Type B pancreatic cell (in vitro differentiated cells): ENCODE measurements around the gene FIGNL1. TPM values are rescaled to one million over a fixed set of nuclear protein-coding genes. Genes with fewer than 3 reads are reported as not detected.

Experiments
- DNase-seq: peaks from one replicate; pipeline ENCODE4 v3.0.0; 2021; ENCODE audit warnings: mixed read lengths; ENCODE audit not compliant: unreplicated experiment; ENCODE audit errors: extremely low spot score
- H3K27ac Mint-ChIP-seq: 2 replicates; pipeline ENCODE4 v1.8.0; 2021; ENCODE audit warnings: mild to moderate bottlenecking, mixed read lengths
- H3K27me3 Mint-ChIP-seq: 2 replicates; pipeline ENCODE4 v1.8.0; 2021; ENCODE audit warnings: mixed read lengths
- H3K36me3 Mint-ChIP-seq: 2 replicates; pipeline ENCODE4 v1.8.0; 2021; ENCODE audit warnings: mixed read lengths
- H3K4me1 Mint-ChIP-seq: one replicate; pipeline ENCODE4 v1.8.0; 2021; ENCODE audit warnings: mixed read lengths; ENCODE audit not compliant: unreplicated experiment
- H3K4me3 Mint-ChIP-seq: 2 replicates; pipeline ENCODE4 v1.8.0; 2021; ENCODE audit warnings: mild to moderate bottlenecking, mixed read lengths
- H3K9me3 Mint-ChIP-seq: 2 replicates; pipeline ENCODE4 v1.8.0; 2021; ENCODE audit warnings: mixed read lengths
- CTCF ChIP-seq: fragments of 200-600 bp; sonication (generic); conservative IDR thresholded peaks from 2 replicates; pipeline ENCODE4 v1.5.0; 2021; ENCODE audit warnings: antibody characterized with exemption, mild to moderate bottlenecking
- total RNA-seq: library from RNA; stranded (reverse); gene quantifications from 2 replicates; pipeline ENCODE4 v1.2.1, GENCODE V29; 2021; ENCODE audit warnings: low replicate concordance

Gene FIGNL1
- total RNA-seq, 1 donor from 2014 or later = 28.6 TPM

DNA sequence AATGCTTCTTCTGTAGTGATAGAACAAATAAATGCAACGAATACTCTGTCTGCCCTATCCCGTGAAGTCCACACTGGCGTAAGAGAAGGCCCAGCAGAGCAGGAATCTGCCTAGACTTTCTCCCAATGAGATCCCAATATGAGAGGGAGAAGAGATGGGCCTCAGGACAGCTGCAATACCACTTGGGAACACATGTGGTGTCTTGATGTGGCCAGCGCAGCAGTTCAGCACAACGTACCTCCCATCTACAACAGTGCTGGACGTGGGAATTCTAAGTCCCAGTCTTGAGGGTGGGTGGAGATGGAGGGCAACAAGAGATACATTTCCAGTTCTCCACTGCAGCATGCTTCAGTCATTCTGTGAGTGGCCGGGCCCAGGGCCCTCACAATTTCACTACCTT, 45.8 kb downstream of the FIGNL1 start:
- Mint-ChIP-seq H3K4me1 (no peaks in the 10 kb centered on the region), H3K4me3 (no peak overlapping the region), H3K27ac (no peak overlapping the region), H3K36me3 (no peaks in the 10 kb centered on the region), H3K27me3 (peaks cover 27% of the 10 kb centered on the region), H3K9me3 (no peaks in the 10 kb centered on the region)
- no peak for TF ChIP-seq CTCF
- DNase-seq = no peak

DNA sequence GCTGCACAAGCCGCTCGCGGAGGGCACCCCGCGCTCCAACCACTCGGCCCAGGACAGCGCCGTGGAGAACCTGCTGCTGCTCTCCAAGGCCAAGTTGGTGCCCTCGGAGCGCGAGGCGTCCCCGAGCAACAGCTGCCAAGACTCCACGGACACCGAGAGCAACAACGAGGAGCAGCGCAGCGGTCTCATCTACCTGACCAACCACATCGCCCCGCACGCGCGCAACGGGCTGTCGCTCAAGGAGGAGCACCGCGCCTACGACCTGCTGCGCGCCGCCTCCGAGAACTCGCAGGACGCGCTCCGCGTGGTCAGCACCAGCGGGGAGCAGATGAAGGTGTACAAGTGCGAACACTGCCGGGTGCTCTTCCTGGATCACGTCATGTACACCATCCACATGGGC, 50.0 kb downstream of the FIGNL1 start:
- Mint-ChIP-seq H3K4me3 (no peak overlapping the region), H3K36me3 (no peaks in the 10 kb centered on the region), H3K27ac (no peak overlapping the region), H3K9me3 (no peaks in the 10 kb centered on the region), H3K4me1 (no peaks in the 10 kb centered on the region), H3K27me3 (peaks cover 4% of the 10 kb centered on the region)
- TF ChIP-seq CTCF = no peak
- no peak for DNase-seq

- Mint-ChIP-seq H3K9me3 (no peaks in the 10 kb centered on the region), H3K27me3 (peaks cover 4% of the 10 kb centered on the region), H3K4me3 (no peak overlapping the region), H3K36me3 (no peaks in the 10 kb centered on the region), H3K27ac (no peak overlapping the region), H3K4me1 (no peaks in the 10 kb centered on the region)
- no peak for TF ChIP-seq CTCF
- no peak for DNase-seq
These were observed 50.5 kb downstream of the FIGNL1 start for GRCh38 chr7:50399635-50400034.

DNA sequence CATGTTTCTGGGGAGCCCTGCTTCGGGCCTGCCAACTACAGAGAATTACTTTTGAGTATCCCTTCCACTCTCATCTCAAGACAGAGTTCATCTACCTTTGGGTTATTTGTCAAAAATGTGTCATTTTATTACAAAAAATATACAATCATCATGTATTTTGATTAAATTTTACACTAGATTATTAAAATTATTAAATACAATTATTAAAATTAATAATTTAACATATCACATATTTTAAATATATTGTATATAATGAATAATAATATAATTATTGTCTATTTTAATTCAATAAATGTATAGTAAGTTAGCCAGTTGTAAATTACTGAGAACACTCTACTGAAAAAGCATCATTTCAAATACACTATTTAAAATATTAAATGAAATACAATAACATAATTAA, 50.9 kb downstream of the FIGNL1 start:
- no peaks in the 10 kb centered on the region for H3K4me1 Mint-ChIP-seq
- no peak for TF ChIP-seq CTCF
- no peak overlapping the region for H3K27ac Mint-ChIP-seq
- peaks cover 4% of the 10 kb centered on the region for H3K27me3 Mint-ChIP-seq
- DNase-seq = no peak
- H3K36me3 Mint-ChIP-seq = no peaks in the 10 kb centered on the region
- no peak overlapping the region for H3K4me3 Mint-ChIP-seq
- H3K9me3 Mint-ChIP-seq = no peaks in the 10 kb centered on the region

DNA sequence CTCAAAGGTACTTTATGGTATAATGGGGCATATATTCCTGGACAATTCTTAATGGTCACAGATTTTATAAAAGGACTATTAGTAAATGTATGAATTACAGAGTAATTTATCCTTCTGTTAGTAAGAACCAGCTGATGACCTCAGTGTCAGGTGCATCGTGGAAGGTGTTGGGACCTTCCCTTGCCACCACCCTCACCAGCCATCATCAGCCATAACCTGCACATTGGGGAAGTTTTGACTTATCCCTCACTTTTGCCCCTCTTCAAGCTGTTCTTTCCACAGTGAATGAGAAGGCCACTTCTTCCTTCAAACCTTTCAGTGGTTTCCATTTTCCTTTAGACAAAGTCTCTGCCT, 52.2 kb downstream of the FIGNL1 start:
- Mint-ChIP-seq H3K4me1 (no peaks in the 10 kb centered on the region), H3K4me3 (no peak overlapping the region), H3K36me3 (no peaks in the 10 kb centered on the region), H3K27ac (no peak overlapping the region), H3K27me3 (peaks cover 4% of the 10 kb centered on the region), H3K9me3 (no peaks in the 10 kb centered on the region)
- TF ChIP-seq CTCF = no peak
- no peak for DNase-seq

DNA sequence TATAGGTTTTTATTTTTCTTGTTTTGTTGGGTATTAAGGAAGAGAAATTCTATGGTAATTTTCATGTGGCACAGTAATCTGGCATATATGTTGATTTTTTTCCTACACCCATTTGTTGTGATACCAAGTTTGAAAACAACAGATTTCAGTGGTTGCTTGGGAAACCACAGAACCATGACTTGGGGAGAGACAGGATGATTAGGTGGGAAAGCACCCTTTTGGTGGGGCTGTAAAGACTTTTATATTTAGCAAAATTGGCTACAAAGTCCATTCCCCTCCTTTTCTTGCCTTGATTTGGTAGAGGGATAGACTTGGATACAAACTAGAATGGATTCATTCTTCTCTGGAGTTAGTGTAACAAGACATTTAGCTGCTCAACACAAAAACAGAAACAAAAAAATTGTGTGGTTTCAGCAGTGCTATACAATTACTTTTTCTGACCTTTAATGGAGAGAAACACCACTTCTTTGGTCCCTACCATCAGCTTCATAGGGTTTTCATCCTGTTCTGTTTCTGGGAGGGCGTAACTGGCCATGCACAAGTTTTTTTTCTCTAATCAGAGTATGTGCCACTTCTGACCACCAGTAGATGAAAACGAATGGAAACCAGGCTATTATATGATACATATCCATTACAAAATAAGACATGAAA, 52.7 kb downstream of the FIGNL1 start:
- Mint-ChIP-seq H3K27me3 (peaks cover 2% of the 10 kb centered on the region), H3K4me1 (no peaks in the 10 kb centered on the region), H3K9me3 (no peaks in the 10 kb centered on the region), H3K27ac (no peak overlapping the region), H3K36me3 (no peaks in the 10 kb centered on the region), H3K4me3 (no peak overlapping the region)
- no peak for TF ChIP-seq CTCF
- no peak for DNase-seq
